GM12801 (cell line): ENCODE data around the gene COLEC12.

Experiments used
- TF ChIP-seq, protein P1 (sequence below): IDR thresholded peaks from one replicate; pipeline ENCODE4 v1.5.1; 2011; ENCODE audit warnings: control low read depth; ENCODE audit not compliant: insufficient read length; ENCODE audit errors: extremely low read depth

Gene COLEC12

GRCh38 chr18:526681-527080 lies 26.2 kb upstream of the COLEC12 start:
- TF ChIP-seq, protein P1, sequence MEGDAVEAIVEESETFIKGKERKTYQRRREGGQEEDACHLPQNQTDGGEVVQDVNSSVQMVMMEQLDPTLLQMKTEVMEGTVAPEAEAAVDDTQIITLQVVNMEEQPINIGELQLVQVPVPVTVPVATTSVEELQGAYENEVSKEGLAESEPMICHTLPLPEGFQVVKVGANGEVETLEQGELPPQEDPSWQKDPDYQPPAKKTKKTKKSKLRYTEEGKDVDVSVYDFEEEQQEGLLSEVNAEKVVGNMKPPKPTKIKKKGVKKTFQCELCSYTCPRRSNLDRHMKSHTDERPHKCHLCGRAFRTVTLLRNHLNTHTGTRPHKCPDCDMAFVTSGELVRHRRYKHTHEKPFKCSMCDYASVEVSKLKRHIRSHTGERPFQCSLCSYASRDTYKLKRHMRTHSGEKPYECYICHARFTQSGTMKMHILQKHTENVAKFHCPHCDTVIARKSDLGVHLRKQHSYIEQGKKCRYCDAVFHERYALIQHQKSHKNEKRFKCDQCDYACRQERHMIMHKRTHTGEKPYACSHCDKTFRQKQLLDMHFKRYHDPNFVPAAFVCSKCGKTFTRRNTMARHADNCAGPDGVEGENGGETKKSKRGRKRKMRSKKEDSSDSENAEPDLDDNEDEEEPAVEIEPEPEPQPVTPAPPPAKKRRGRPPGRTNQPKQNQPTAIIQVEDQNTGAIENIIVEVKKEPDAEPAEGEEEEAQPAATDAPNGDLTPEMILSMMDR, result no peak

GRCh38 chr18:525036-525797 lies 24.7 kb upstream of the COLEC12 start:
- TF ChIP-seq, protein P1, result no peak

DNA sequence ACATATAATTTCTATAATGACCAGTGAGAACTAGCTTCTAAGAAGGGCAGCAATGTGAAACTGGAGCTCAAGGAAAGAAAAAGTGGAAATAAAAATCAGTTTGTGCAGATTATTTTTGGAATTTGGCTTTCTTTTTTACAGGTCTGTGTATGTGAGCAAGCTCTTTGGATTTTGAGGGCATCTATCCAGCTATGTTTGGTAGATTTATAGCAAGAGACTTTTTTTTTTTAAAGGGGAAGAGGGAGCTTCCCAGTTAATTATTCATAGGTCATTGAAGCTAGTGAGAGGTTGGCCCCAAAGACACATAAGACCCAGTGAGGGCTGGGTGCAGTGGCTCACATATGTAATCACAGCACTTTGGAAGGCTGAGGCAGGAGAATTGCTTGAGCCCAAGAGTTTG lies 24.0 kb upstream of the COLEC12 start:
- TF ChIP-seq, protein P1, result no peak

GRCh38 chr18:523561-523960 lies 23.1 kb upstream of the COLEC12 start:
- TF ChIP-seq, protein P1, result no peak

GRCh38 chr18:519019-519879 lies 18.7 kb upstream of the COLEC12 start:
- TF ChIP-seq, protein P1, result no peak

DNA sequence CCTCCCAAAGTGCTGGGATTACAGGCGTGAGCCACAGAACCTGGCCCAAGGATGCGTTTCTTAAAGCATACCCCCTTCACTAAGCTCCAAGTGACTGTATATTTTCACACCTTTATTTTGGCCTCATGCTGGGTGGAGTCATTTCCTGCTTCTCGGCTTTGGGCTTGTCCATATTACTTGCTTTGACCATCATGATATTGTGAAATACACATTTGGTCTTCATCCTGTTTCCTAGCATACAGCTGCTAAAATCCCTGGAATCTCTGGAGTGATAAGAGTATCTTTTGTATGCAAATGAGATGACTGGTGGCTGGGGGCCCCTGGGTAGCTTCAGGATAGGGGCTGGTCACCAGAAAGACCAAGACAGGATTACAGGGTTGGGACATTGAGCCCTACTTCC lies 17.6 kb upstream of the COLEC12 start:
- TF ChIP-seq, protein P1, result no peak

GRCh38 chr18:515838-516237 lies 15.3 kb upstream of the COLEC12 start:
- TF ChIP-seq, protein P1, result no peak
